ENCODE results near the gene SIAH3. TPM values are rescaled to one million over a fixed set of nuclear protein-coding genes. Genes with fewer than 3 reads are reported as not detected.
A peak's percentile ranks its signal among the peaks of the same experiment; 100 is the strongest.

Gene SIAH3
- polyA plus RNA-seq, 1 donor, result 0.19 TPM

DNA sequence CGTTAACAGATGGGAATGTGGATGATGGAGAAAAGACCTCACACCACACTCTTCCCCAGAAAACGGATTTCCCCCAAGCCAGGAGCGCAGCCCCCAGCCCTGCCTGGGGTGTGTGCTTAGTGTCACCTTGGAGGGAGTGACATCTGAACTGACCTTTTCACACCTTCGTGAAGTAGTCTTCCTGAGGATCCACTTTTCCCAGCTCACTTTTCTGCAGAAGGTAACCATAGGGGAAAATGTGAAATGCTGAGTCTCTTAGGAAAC lies 26.2 kb downstream of the SIAH3 start:
- Histone ChIP-seq H3K27ac (ENCODE audit: low read length) (no peak overlapping the region), H3K9me3 (ENCODE audit: control insufficient read depth, low read depth, low read length) (no peaks in the 10 kb centered on the region), H3K4me3 (ENCODE audit: low read length) (no peak overlapping the region), H3K27me3 (ENCODE audit: control insufficient read depth, insufficient read depth, low read length) (no peaks in the 10 kb centered on the region), H3K4me1 (ENCODE audit: control insufficient read depth, insufficient read depth, low read length) (no peaks in the 10 kb centered on the region), H3K36me3 (ENCODE audit: control insufficient read depth, insufficient read depth, low read length) (no peaks in the 10 kb centered on the region)
- DNase-seq, result no peak
- 100% methylated on average over 1 of the region's 4 CpGs for WGBS (ENCODE audit: insufficient coverage, low lambda C conversion rate)

- Histone ChIP-seq H3K27ac (ENCODE audit: low read length) (no peak overlapping the region), H3K36me3 (ENCODE audit: control insufficient read depth, insufficient read depth, low read length) (no peaks in the 10 kb centered on the region), H3K4me3 (ENCODE audit: low read length) (no peak overlapping the region), H3K4me1 (ENCODE audit: control insufficient read depth, insufficient read depth, low read length) (no peaks in the 10 kb centered on the region), H3K27me3 (ENCODE audit: control insufficient read depth, insufficient read depth, low read length) (no peaks in the 10 kb centered on the region), H3K9me3 (ENCODE audit: control insufficient read depth, low read depth, low read length) (no peaks in the 10 kb centered on the region)
- DNase-seq, result no peak
Measured at GRCh38 chr13:45823583-45823982, 28.0 kb downstream of the SIAH3 start.

- no peaks in the 10 kb centered on the region for H3K36me3 ChIP-seq (ENCODE audit: control insufficient read depth, insufficient read depth, low read length)
- H3K9me3 ChIP-seq (ENCODE audit: control insufficient read depth, low read depth, low read length), result no peaks in the 10 kb centered on the region
- peak in 1 of 2 donors; percentile 58 for DNase-seq
- no peaks in the 10 kb centered on the region for H3K4me1 ChIP-seq (ENCODE audit: control insufficient read depth, insufficient read depth, low read length)
- H3K4me3 ChIP-seq (ENCODE audit: low read length), result no peak overlapping the region
- no peak overlapping the region for H3K27ac ChIP-seq (ENCODE audit: low read length)
- H3K27me3 ChIP-seq (ENCODE audit: control insufficient read depth, insufficient read depth, low read length), result no peaks in the 10 kb centered on the region
- no CpG with 5 or more reads among the region's 6 CpGs for WGBS (ENCODE audit: insufficient coverage, low lambda C conversion rate)
Measured at GRCh38 chr13:45821811-45822210, 29.7 kb downstream of the SIAH3 start.

DNA sequence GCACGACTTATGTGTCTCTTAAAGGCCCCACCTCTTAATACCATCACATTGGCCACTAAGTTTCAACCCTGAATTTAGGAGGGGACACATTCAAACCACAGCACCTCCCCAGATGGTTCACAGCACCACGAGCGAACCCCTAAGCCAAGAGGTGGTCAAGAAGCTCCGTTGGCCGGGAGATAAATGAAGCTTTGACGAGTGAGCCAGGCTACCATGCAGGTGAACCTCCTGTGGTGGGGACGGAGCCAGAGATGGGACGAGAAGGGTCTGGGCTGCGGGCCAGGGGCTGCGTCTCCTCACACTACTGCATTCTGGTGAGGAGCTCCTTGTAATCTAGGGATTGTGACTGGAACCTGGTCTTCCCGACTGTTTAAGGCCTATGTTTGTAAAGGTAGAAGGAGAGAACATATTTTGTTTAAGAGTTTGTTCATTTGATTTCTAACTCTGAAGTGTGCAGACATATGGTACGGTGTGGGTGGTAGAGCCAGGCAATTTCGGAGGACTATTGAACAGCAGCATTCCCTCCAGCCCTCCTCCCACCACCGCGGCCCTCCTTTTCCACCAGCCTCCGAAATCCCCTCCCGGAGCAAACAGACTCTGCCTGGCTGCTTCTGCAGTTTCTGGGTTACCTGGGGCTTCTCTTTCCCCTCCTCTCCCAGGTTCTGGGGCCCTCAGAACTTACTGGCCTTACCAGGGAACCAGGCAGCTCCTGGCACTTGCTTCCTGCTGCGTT lies 31.3 kb downstream of the SIAH3 start:
- no peak for DNase-seq
- WGBS (ENCODE audit: insufficient coverage, low lambda C conversion rate), result no CpG with 5 or more reads among the region's 18 CpGs
- H3K36me3 ChIP-seq (ENCODE audit: control insufficient read depth, insufficient read depth, low read length), result no peaks in the 10 kb centered on the region

GRCh38 chr13:45817833-45818232 lies 33.7 kb downstream of the SIAH3 start:
- no peak overlapping the region for H3K27ac ChIP-seq (ENCODE audit: low read length)
- H3K27me3 ChIP-seq (ENCODE audit: control insufficient read depth, insufficient read depth, low read length), result no peaks in the 10 kb centered on the region
- no peaks in the 10 kb centered on the region for H3K36me3 ChIP-seq (ENCODE audit: control insufficient read depth, insufficient read depth, low read length)
- no peak for DNase-seq
- no peaks in the 10 kb centered on the region for H3K4me1 ChIP-seq (ENCODE audit: control insufficient read depth, insufficient read depth, low read length)
- WGBS (ENCODE audit: insufficient coverage, low lambda C conversion rate), result no CpG with 5 or more reads among the region's 2 CpGs
- no peaks in the 10 kb centered on the region for H3K9me3 ChIP-seq (ENCODE audit: control insufficient read depth, low read depth, low read length)
- no peak overlapping the region for H3K4me3 ChIP-seq (ENCODE audit: low read length)

More for the DNA sequence above, 31.3 kb downstream of the SIAH3 start:
- Histone ChIP-seq H3K4me1 (ENCODE audit: control insufficient read depth, insufficient read depth, low read length) (no peaks in the 10 kb centered on the region), H3K27ac (ENCODE audit: low read length) (no peak overlapping the region), H3K27me3 (ENCODE audit: control insufficient read depth, insufficient read depth, low read length) (no peaks in the 10 kb centered on the region), H3K4me3 (ENCODE audit: low read length) (no peak overlapping the region), H3K9me3 (ENCODE audit: control insufficient read depth, low read depth, low read length) (no peaks in the 10 kb centered on the region)

DNA sequence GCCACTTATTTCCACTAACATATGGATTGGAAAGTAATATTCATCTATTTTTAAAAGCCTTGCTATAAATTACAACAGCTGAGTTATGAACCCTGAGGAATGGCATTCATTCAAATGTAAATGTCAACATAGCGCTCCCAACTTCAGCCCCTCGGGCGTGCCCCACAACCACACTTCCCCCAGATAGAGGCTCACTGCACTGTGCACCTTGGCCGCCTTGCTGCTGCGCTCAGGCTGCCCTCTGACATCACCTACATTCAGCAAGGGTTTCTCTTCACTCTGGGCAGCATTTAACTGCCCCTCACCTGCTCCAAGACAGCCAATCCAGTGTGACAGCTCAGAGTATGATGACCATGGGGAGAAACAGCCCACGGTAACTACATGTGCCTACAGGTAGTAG lies 35.1 kb downstream of the SIAH3 start:
- peak; percentile 60 to 80 for DNase-seq
- no peaks in the 10 kb centered on the region for H3K9me3 ChIP-seq (ENCODE audit: control insufficient read depth, low read depth, low read length)
- H3K4me3 ChIP-seq (ENCODE audit: low read length), result no peak overlapping the region
- no peak overlapping the region for H3K27ac ChIP-seq (ENCODE audit: low read length)
- no peaks in the 10 kb centered on the region for H3K36me3 ChIP-seq (ENCODE audit: control insufficient read depth, insufficient read depth, low read length)
- H3K4me1 ChIP-seq (ENCODE audit: control insufficient read depth, insufficient read depth, low read length), result no peaks in the 10 kb centered on the region
- WGBS (ENCODE audit: insufficient coverage, low lambda C conversion rate), result no CpG with 5 or more reads among the region's 6 CpGs
- H3K27me3 ChIP-seq (ENCODE audit: control insufficient read depth, insufficient read depth, low read length), result no peaks in the 10 kb centered on the region

GRCh38 chr13:45812695-45813372 lies 38.7 kb downstream of the SIAH3 start:
- WGBS (ENCODE audit: insufficient coverage, low lambda C conversion rate), result no CpG with 5 or more reads among the region's 6 CpGs
- no peak for DNase-seq
- Histone ChIP-seq H3K4me1 (ENCODE audit: control insufficient read depth, insufficient read depth, low read length) (no peaks in the 10 kb centered on the region), H3K27ac (ENCODE audit: low read length) (no peak overlapping the region), H3K4me3 (ENCODE audit: low read length) (no peak overlapping the region), H3K27me3 (ENCODE audit: control insufficient read depth, insufficient read depth, low read length) (no peaks in the 10 kb centered on the region), H3K9me3 (ENCODE audit: control insufficient read depth, low read depth, low read length) (no peaks in the 10 kb centered on the region), H3K36me3 (ENCODE audit: control insufficient read depth, insufficient read depth, low read length) (no peaks in the 10 kb centered on the region)

DNA sequence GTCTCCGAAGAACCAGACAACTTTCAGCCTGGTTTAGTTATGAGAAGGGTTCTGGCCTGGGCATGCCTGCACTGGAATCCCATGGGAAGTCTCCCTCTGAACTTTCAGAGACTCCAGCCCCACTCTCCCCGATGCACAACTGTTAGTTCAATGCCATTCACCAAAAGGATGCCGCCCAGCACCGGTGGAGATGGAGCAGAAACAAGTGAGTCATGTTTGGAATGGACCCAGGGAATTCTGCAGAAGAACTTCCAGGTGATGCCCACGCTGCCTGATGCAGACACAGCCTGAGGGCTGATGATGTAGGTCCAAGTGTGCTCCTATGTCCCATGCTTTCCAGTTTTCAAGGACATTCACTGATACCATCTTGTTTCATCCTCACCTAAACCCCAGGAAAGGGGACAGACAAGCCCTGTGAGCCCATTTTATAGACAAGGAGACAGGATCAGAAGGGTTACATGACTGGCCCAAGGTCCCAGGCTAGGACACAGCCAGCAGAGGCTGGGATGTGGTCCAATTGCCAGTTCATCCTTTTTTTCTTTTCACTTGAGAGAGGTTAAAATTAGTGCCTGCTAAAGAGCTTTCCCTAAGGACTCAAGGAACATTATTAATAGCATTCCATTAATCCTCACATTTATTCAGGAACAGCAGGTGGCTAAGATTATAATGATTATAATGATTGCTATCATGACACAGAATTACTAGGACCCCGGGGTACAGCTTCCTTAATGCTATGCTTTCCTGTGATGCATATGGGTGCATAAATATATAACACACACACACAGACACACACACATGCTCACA lies 39.5 kb downstream of the SIAH3 start:
- Histone ChIP-seq H3K27ac (ENCODE audit: low read length) (no peak overlapping the region), H3K4me1 (ENCODE audit: control insufficient read depth, insufficient read depth, low read length) (no peaks in the 10 kb centered on the region), H3K9me3 (ENCODE audit: control insufficient read depth, low read depth, low read length) (no peaks in the 10 kb centered on the region), H3K27me3 (ENCODE audit: control insufficient read depth, insufficient read depth, low read length) (no peaks in the 10 kb centered on the region), H3K36me3 (ENCODE audit: control insufficient read depth, insufficient read depth, low read length) (no peaks in the 10 kb centered on the region), H3K4me3 (ENCODE audit: low read length) (no peak overlapping the region)
- DNase-seq, result no peak
- WGBS (ENCODE audit: insufficient coverage, low lambda C conversion rate), result no CpG with 5 or more reads among the region's 6 CpGs

- Histone ChIP-seq H3K27ac (ENCODE audit: low read length) (no peak overlapping the region), H3K4me1 (ENCODE audit: control insufficient read depth, insufficient read depth, low read length) (no peaks in the 10 kb centered on the region), H3K36me3 (ENCODE audit: control insufficient read depth, insufficient read depth, low read length) (no peaks in the 10 kb centered on the region), H3K27me3 (ENCODE audit: control insufficient read depth, insufficient read depth, low read length) (no peaks in the 10 kb centered on the region), H3K9me3 (ENCODE audit: control insufficient read depth, low read depth, low read length) (no peaks in the 10 kb centered on the region), H3K4me3 (ENCODE audit: low read length) (no peak overlapping the region)
- no peak for DNase-seq
- no CpG with 5 or more reads among the region's 7 CpGs for WGBS (ENCODE audit: insufficient coverage, low lambda C conversion rate)
Measured at GRCh38 chr13:45809801-45810394, 41.7 kb downstream of the SIAH3 start.

DNA sequence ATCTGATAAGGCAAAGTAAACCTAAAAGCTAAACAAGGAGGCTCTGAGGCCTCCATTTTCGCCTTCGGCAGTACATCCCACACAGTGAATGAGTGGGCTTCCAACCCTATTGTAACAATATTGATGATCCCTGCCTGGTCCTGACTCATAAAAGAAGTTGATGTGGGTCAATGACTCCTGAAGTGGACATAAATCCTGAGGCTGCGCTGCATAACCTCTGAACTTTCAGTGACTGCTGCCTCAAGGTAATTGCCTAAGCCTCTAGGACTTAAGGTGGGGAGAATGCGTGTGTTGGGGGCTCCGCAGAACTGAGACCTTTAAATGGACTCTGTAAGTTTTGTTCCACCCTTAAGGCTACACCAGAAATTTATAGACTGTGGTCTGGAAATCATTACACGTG lies 42.6 kb downstream of the SIAH3 start:
- Histone ChIP-seq H3K36me3 (ENCODE audit: control insufficient read depth, insufficient read depth, low read length) (no peaks in the 10 kb centered on the region), H3K27me3 (ENCODE audit: control insufficient read depth, insufficient read depth, low read length) (no peaks in the 10 kb centered on the region), H3K27ac (ENCODE audit: low read length) (no peak overlapping the region), H3K4me1 (ENCODE audit: control insufficient read depth, insufficient read depth, low read length) (no peaks in the 10 kb centered on the region), H3K9me3 (ENCODE audit: control insufficient read depth, low read depth, low read length) (no peaks in the 10 kb centered on the region), H3K4me3 (ENCODE audit: low read length) (no peak overlapping the region)
- WGBS (ENCODE audit: insufficient coverage, low lambda C conversion rate), result 100% methylated on average over 1 of the region's 6 CpGs
- DNase-seq, result no peak

Measured in large intestine (tissue), 3 donors.